Ureter (tissue), 1 donor: ENCODE data around the gene ARHGEF28. TPM values are rescaled to one million over a fixed set of nuclear protein-coding genes. Genes with fewer than 3 reads are reported as not detected.

Experiments used
- DNase-seq: peaks from one replicate; pipeline ENCODE4 v3.0.0-alpha.2; 2020; ENCODE audit warnings: low spot score
- total RNA-seq: library from RNA; stranded (reverse); gene quantifications from one replicate; pipeline ENCODE4 v1.2.4, GENCODE V29; 2023
- donor health status: DM: yes; HTN: yes; CAD: no.

Gene ARHGEF28
- total RNA-seq, 1 donor from 2014 or later, result 34.5 TPM

DNA sequence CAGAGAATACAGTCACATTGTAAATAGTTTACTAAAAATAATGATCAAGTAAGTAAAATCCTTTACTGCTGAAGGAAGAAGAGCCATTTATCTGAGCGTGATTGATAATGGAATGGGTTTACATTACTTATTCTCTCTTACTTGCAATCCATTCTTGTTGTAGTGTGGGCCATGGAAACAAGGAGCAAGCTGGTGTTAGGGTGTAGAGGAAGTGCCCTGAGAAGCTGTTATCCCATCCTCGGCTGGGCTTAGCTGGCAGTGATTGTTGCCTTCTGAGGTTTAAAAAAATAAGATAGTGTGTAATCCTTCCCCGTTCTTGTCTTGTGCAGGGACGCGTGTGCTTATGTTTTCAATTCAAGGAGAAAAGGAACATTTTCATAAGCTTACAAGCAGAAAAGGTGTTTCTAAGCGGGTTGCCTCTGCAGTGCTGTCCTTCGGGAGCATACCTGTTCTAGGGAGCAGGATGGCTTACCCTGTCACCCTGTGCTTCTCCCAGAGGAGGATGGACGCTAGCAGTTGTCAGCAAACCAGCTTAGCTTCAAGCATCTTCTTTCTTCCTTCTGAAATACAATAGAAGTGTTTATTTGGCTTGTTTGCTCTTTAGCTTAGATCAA, 188.3 kb downstream of the ARHGEF28 start:
- no peak for DNase-seq

DNA sequence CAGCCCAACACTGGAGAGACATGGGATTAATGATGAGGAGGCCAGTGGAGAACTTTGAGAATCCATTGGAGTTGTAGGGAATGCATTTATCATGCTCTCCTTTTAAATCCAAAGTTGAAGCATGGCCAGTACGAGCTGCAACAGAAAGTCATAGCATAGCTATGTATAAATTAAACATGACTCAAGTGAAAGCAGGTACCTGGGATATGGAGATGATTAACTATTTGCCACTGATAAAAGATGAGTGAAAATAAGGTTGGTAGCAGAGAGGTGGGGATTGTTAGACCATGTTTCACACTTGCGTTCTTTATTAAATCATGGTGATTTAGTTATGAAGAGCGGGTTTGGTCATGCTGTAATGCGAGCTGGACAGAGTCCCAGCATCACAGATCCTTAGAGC, 189.6 kb downstream of the ARHGEF28 start:
- DNase-seq, result no peak

DNA sequence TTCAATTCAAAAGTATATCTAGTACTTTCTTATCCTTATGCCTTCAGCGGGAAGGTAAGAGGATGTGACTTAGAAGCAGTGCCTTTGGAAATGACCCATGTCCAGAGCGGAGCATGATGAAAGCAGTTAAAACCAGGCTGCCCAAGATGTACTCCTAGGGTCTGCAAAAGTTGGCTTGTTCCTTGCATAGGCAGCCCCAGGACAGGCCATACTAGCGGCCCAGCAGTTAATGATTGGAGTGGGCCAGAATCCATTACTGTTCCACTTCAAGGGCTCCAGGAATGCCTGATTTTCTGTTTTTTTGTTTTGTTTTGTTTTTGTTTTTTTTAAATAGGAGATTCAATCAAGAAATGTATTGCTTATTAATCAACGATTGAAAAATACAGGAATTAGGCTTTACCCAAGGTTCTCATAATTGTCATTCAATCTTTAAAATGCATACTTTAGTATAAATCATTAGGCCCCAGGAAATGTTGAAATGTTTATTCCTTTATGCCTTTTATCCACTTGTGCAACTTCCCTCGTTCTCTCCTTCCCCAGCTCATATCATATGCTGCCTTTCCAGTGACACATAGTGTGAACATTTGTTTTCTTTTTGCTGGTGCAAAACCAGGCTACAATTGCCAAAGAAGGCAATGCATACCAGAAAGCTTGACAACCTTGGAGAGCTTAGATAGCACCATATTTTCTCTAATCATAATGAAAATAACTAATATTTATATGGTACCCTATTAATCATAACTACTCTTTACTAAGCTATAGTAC, 190.8 kb downstream of the ARHGEF28 start:
- no peak for DNase-seq

DNA sequence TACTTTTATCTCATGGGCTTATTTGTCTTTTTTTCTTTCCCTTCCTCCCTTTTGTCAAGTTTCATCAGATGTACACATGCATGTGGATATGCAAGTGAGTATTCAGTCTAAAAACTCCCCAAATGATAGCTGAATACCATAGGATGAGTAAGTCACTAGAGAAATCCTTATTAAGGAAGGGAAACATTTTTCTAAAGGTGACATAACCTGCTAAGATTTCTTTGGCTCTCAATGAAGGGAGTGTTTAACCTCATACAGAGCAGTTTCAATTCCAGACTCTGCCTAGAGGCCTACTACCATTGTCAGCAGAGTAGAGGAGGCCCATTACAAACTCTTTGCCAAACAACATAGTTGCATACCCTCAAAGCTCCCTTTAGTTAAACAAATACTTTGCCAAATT, 192.4 kb downstream of the ARHGEF28 start:
- no peak for DNase-seq

DNA sequence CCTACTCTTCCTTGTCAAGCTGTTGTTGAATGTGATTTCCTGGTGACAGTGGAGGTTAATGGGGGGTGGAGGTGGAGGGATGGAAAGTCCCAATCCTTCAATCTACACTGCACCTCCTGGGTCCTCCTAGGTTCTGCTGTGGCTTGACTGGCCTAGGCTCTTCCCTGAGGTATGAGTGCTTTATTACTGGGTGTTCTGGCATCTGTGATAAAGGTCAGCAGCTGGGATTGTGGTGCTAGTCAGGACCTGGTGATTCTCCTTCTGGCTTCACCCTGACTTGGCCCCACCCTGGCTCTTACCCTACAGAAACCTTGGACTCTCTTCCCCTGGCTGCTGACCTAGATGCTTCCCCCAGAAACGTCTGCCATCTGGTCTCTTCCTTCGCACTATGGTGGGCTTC, 194.3 kb downstream of the ARHGEF28 start:
- DNase-seq, result no peak

DNA sequence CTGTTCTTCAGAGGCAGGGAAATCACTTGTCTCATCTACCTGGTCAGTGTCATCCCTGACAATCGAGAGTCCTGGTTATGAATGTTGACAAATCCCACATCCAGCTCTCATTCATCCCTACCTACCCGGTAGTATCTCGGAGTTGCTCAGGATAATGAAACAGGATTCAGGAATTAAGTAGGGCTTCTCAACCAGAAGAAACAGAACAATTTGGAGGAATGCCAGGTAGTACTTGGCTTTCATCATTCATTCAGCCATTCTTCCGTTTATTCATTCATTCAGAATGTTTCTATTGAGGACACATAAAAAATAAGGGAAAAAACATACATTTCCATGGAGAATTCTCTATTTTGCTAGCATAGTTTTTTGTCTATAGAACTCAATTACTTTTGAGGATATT, 195.0 kb downstream of the ARHGEF28 start:
- DNase-seq, result no peak

DNA sequence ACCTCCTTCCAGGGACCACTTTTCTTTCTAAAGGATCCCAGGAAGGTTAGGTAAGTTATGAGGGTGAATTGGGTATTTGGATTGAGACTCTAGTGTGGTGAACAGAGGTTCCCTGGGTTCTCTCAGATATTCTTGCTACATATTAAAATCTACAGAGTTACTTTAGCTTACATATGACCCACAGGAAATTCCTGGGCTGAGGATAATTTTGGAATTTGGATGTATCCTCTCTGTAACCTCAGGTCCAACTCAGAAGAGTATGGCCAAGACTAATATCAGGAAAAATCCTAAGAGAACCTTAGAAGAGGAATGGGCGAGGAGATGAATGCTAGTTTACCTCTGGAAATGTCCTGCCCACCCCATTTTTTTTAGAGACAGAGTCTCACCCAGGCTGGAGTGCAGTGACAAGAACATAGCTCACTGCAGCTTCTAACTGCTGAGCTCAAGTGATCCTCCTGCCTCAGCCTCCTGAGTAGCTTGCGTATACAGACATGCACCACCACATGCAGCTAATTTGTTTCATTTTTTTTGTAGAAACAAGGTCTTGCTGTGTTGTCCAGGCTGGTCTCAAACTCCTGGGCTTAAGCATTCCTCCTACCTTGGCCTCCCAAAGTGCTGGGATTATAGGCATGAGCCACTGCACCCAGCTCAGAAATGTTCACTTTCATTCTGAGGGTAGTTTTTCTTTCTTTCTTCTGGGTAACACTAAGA, 196.4 kb downstream of the ARHGEF28 start:
- no peak for DNase-seq

DNA sequence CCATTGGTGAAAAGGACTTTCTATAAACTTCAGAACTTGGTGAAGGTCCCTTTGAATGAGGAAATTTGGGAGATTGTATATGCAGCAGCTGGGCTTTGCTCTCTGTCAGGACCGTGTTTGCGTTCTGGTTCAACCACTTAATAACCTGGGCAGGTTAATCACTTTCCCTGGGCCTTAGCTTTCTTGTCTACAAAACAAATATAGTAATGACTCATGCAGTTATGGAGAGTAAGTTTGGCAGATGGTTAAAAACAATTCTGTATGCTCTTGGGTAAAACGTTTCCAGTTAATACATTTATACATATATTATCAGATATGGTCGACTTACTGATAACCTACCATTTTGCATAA, 197.0 kb downstream of the ARHGEF28 start:
- DNase-seq, result no peak

DNA sequence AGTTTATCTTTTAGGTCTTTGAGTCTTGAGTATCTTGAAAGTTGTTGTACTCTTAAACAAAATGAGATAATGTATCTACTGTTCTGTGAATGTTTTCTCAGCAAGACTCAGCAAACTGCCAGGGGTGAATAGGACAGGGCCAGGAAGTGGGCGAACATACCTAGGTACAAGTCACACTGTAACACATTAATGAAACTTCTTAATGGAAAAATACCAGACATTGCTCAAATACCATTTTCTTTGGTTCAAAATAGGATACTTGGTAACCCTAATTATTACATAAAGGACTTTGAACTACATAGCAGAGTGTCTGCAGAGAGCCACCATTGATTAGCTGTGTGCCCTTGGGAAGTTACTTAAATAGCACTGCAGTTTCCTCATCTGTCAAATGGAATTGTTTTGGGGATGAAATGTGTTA, 197.5 kb downstream of the ARHGEF28 start:
- DNase-seq, result no peak

DNA sequence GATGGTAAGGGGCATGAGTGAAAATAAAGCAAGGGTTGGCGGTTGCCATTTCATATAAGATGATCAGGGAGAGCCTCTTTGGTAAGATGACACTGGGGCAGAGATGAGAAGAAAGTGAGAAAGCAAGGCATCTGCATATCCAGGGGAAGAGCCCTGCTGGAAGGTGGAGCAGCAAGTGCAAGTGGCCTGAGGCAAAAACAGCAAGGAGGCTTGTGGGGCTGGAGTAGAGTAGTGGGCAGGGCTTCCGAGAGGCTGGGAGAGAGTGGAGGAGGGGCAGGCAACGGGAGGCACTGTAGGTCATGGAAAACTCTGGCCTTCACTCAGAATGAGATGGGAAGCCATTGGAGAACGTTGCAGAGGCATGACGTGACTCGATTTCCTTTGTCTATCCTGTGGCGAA, 199.2 kb downstream of the ARHGEF28 start:
- DNase-seq, result no peak

DNA sequence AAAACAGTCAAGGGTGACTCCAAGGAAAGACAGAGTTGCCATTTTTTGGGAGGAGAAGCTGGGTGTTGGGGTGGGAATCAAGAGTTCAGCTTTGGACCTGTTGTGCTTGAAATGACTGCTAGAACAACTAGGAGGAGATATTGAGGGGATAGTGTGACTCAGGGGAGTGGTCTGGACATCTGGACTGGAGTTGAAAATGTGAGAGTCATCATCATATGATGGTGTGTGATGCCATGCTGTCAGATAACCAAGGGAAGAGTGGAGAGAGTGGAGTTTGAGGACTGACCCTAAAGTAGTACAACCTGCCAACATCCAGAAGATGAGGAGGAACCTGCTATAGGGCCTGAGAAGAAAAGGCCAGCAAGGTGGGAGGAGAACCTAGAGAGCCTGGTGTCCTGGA, 199.7 kb downstream of the ARHGEF28 start:
- no peak for DNase-seq

DNA sequence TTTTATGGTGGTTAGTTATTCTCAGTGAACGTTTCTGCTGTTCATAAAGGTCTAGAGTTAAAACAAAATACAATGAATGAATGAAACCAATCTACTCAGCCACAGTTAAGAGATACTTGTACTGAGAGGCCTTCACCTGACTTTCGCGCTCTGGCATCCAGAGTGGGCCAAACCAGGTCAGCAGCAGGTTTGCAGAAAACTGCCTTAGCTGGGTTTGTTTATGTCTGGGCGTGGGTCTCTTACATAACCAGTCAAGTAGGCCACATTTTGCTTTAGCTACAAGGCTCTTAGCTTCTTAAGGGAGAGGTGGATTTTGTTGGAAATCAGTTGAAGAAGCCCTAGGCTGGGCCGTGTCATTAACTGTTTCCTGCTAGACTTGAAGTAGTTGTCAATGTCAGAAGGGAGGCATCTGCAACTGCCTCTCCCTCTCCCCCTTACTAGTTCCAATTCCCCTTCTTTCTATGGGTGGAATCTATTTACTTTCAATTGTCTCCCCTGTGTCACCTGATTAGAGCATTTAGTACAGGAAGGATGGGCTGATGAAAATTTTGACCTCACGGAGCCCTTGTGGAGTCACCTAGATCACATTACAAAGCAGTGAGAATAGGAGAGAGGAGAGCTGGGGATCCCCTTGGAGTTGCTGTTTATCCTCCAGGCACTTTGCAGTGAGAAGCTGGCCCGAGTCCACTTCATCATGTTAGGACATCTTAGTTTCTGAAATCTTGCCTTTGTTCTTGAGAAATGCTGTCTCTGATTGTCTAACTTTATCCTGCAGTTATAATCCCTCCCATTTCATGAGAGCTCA, 200.5 kb downstream of the ARHGEF28 start:
- DNase-seq, result no peak

DNA sequence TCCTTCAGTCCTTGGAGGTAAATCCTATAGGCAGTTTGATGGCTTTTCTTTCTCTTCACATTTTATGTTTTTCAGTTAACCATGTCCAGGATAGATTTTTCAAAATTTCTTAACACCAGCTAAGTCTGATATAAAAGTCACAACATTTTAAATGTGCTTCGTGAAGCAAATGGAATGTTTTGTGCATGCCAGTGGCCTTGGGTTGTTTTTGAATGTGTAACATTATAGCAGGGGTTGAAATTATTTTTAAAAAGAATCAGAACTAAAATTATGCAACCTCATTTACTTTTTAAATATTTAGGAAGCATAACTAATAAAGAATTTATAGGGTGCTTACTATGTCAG, 201.1 kb downstream of the ARHGEF28 start:
- no peak for DNase-seq

DNA sequence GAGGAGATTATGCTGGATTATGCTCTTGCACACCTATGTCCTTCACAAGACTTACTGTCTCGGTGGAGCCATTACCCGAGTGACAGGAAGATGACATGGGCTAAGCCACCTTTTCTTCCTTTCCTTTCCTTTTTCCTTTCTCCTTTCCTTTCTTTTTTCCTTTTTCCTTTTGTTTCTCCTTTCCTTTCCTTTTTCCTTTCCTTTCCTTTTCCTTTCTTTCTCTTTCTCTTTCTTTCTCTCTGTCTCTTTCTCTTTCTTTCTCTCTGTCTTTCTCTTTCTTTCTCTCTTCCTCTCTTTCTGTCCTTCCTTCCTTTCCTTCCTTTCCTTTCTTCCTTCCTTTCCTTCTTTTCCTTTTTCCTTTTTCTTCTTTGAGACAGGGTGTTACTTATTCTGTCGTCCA, 202.5 kb downstream of the ARHGEF28 start:
- no peak for DNase-seq

DNA sequence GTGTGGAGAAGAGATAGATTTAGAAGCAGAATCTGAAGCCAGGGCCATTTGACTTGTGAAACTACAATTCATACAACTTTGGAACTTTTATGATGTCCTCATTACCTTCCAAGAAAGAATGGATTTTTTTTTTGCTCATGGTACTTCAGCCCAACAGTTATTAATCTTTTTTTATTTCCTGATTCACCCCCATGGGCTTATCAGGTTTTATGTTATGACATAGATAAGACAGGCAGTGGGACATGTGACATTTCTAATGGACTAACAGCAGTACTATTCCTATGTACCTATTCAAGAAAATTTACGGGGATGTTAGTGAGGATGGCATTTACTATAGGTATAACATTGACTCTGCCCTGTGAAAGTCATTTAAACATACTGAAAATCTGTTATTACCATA, 204.7 kb downstream of the ARHGEF28 start:
- no peak for DNase-seq

DNA sequence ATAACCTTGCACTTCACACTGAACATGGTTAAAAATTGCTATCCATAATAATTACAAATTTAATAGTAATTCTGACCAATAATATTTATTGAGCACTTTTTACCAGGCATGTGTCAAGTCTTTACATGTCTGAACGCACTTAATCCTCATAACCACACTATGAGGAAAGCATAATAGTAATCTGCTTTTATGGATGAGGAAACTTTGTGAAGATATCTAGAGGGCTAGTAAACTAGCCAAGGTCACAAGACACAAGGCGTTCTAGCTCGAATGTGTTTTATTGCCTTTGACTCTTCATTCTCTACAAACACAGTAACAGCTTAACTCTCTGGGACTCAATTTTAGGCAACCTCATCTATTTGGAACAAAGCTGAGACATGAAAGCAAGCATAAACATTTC, 205.1 kb downstream of the ARHGEF28 start:
- DNase-seq, result no peak

DNA sequence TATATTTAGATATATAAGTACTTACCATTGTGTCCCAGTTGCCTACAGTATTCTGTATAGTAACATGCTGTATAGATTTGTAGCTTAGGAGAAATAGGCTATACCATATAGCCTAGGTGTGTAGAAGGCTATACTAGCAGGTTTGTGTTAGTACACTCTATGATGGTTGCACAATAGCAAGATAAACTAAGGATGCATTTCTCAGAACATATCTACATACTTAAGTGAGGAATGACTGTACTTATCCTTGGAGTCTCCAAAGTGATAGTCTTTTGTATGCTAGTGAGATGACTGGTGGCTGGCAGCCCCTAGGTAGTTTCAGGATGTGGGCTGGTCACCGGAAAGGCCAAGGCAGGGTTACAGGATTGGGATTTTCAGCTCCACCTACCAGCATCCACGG, 208.7 kb downstream of the ARHGEF28 start:
- DNase-seq, result no peak

DNA sequence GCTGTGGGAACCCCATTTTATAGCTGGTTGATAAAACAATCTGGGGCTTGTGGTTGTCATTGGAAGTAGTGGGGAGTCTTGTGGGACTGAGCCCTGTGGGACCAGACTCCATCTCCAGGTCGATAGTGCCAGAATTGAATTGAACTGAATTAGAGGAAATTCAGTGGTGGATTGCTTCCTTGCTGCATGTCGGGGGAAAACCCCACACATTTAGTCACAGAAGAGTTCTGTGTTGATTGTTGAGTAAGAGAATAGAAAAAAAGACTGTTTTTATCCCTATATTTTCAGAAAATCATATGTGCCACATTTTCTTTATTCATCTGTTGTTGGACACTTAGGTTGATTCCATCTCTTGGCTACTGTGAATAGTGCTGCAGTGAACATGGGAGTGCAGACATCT, 209.7 kb downstream of the ARHGEF28 start:
- DNase-seq, result no peak

DNA sequence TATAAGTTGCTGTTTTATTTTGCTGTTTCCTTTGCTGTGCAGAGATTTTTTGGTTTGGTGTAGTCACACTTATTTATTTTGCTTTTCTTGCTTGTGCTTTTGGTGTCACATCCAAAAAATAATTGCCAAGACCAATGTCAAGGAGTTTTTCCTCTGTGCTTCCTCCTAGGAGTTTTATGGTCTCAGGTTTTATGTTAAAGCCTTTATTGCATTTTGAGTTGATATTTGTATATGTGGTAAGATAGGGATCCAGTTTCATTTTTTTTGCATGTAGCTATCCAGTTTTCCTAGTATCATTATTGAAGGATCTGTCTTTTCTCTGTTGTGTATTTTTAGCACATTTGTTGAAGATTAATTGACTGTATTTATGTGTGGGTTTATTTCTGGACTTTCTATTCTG, 210.6 kb downstream of the ARHGEF28 start:
- DNase-seq, result no peak

DNA sequence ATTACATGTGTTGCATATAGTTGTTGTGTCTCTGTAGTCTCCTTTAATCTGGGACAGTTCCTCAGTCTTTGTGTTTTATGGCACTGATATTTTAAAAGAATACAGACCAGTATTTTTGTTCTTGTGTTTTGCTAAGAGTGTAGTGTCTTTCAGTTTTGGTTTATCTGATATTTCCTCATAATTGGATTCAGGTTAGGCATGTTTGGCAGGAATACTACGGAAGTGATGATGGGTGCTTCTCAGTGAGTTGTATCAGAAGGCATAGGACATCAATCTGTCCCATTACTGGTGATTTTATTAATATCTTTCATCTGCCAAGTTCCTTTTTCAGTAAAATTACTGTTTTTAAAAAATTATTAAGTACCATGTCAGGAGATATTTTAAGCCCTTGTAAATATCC, 212.9 kb downstream of the ARHGEF28 start:
- DNase-seq, result no peak

DNA sequence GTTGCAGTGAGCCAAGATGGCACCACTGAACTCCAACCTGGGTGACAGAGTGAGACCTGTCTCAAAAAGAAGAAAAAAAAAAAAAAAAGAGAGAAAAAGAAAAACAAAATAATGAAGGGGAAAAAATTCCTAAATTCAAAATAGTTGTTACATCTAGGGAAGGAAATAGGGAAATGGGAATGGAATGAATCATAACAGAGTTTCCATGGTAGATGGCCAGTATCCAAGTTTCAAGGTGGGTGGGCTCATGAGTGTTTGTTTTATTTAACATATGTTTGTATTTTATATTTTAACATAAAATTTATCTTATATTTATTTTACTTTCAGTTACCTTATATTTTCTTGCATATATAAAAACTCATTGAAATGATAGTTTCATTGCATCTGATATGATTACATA, 215.6 kb downstream of the ARHGEF28 start:
- DNase-seq, result no peak

DNA sequence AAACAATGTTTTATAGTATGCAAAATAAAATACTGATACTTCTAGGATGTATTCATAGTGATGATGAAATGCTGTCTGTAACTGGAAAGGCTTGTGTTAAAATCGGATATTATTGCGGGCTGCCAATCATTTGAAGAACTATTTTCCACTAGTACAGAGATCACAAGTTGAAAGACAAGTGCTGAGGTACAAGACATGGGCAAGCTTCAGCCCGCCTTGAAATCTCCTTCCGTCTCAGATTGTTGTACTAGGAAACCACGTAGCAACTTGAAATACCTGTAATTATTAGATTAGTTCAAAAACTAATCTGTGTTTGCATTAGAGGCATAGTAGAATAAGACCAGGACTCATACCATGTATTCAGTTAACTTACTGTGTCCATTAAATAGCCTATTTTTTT, 218.2 kb downstream of the ARHGEF28 start:
- no peak for DNase-seq
